ENCODE measurements around the gene CYBA. TPM values are rescaled to one million over a fixed set of nuclear protein-coding genes. Genes with fewer than 3 reads are reported as not detected.

The CYBA gene
- total and polyA plus RNA-seq, 2 of the 13 experiments (the other 11 are each of a cell fraction or from before 2014, with no cell fraction given), result 196 to 250 TPM

Other genes with a start within 250 kb of the CYBA start
- gene ZFPM1, start 197.8 kb downstream of the CYBA start, total RNA-seq (2016; rRNA removed; fragmentation: Illumina TruSeq; extraction: Trizol), result 3.4 and 3.8 TPM in 2 replicates
- gene ZFPM1, start 197.8 kb downstream of the CYBA start, polyA plus RNA-seq (2011; rRNA removed), result 1.3 and 1.7 TPM in 2 replicates
- 19.7 and 27.4 TPM in 2 replicates for gene ZC3H18, start 80.7 kb downstream of the CYBA start, total RNA-seq (2016; rRNA removed; fragmentation: Illumina TruSeq; extraction: Trizol)
- gene ZC3H18, start 80.7 kb downstream of the CYBA start, polyA plus RNA-seq (2011; rRNA removed), result 11.2 and 12.7 TPM in 2 replicates
- not detected in 2 replicates for gene IL17C, start 12.5 kb downstream of the CYBA start, total RNA-seq (2016; rRNA removed; fragmentation: Illumina TruSeq; extraction: Trizol)
- not detected in 2 replicates for gene IL17C, start 12.5 kb downstream of the CYBA start, polyA plus RNA-seq (2011; rRNA removed)
- 128 and 187 TPM in 2 replicates for gene MVD, start 12.0 kb upstream of the CYBA start, total RNA-seq (2016; rRNA removed; fragmentation: Illumina TruSeq; extraction: Trizol)
- gene MVD, start 12.0 kb upstream of the CYBA start, polyA plus RNA-seq (2011; rRNA removed), result 28.1 and 68.9 TPM in 2 replicates
- 0.09 and 0.18 TPM in 2 replicates for gene SNAI3, start 35.5 kb upstream of the CYBA start, total RNA-seq (2016; rRNA removed; fragmentation: Illumina TruSeq; extraction: Trizol)
- 0.18 and 0.40 TPM in 2 replicates for gene SNAI3, start 35.5 kb upstream of the CYBA start, polyA plus RNA-seq (2011; rRNA removed)
- gene RNF166, start 55.4 kb upstream of the CYBA start, total RNA-seq (2016; rRNA removed; fragmentation: Illumina TruSeq; extraction: Trizol), result 15.1 and 23.0 TPM in 2 replicates
- gene RNF166, start 55.4 kb upstream of the CYBA start, polyA plus RNA-seq (2011; rRNA removed), result 21.4 and 26.2 TPM in 2 replicates
- gene CTU2, start 55.5 kb upstream of the CYBA start, total RNA-seq (2016; rRNA removed; fragmentation: Illumina TruSeq; extraction: Trizol), result 21.9 TPM in 2 replicates
- gene CTU2, start 55.5 kb upstream of the CYBA start, polyA plus RNA-seq (2011; rRNA removed), result 13.3 and 18.5 TPM in 2 replicates
- gene PIEZO1, start 134.2 kb upstream of the CYBA start, total RNA-seq (2016; rRNA removed; fragmentation: Illumina TruSeq; extraction: Trizol), result 32.5 and 85.0 TPM in 2 replicates
- gene PIEZO1, start 134.2 kb upstream of the CYBA start, polyA plus RNA-seq (2011; rRNA removed), result 67.9 and 93.5 TPM in 2 replicates
- gene CDT1, start 152.7 kb upstream of the CYBA start, total RNA-seq (2016; rRNA removed; fragmentation: Illumina TruSeq; extraction: Trizol), result 16.5 and 23.1 TPM in 2 replicates
- 17.9 and 23.8 TPM in 2 replicates for gene CDT1, start 152.7 kb upstream of the CYBA start, polyA plus RNA-seq (2011; rRNA removed)
- 242 and 274 TPM in 2 replicates for gene APRT, start 160.9 kb upstream of the CYBA start, total RNA-seq (2016; rRNA removed; fragmentation: Illumina TruSeq; extraction: Trizol)
- gene APRT, start 160.9 kb upstream of the CYBA start, polyA plus RNA-seq (2011; rRNA removed), result 155 and 210 TPM in 2 replicates
- gene GALNS, start 205.9 kb upstream of the CYBA start, total RNA-seq (2016; rRNA removed; fragmentation: Illumina TruSeq; extraction: Trizol), result 2.8 and 9.2 TPM in 2 replicates
- gene GALNS, start 205.9 kb upstream of the CYBA start, polyA plus RNA-seq (2011; rRNA removed), result 9.5 and 9.8 TPM in 2 replicates
- gene TRAPPC2L, start 206.1 kb upstream of the CYBA start, total RNA-seq (2016; rRNA removed; fragmentation: Illumina TruSeq; extraction: Trizol), result 107 and 158 TPM in 2 replicates
- gene TRAPPC2L, start 206.1 kb upstream of the CYBA start, polyA plus RNA-seq (2011; rRNA removed), result 94.9 and 96.3 TPM in 2 replicates
- not detected in 2 replicates for gene PABPN1L, start 215.6 kb upstream of the CYBA start, total RNA-seq (2016; rRNA removed; fragmentation: Illumina TruSeq; extraction: Trizol)
- not detected in 2 replicates for gene PABPN1L, start 215.6 kb upstream of the CYBA start, polyA plus RNA-seq (2011; rRNA removed)